HCT116 (cell line): ENCODE data around the gene SLC27A4. TPM values are rescaled to one million over a fixed set of nuclear protein-coding genes. Genes with fewer than 3 reads are reported as not detected.

ENCODE experiments used
- ATAC-seq: fragments of 200-7000 bp; cut with Tn5 transposase; 2 replicates; pipeline ENCODE4 v1.9.1; 2020; ENCODE audit warnings: mild to moderate bottlenecking, moderate library complexity
- BruUV-seq: library from RNA; stranded (reverse); fragments of 400-500 nt; replicated peaks from 2 replicates; lab custom pipeline; 2021; lab: Mats Ljungman, UMichigan
- CTCF ChIA-PET: fragments of 300-600 bp; sonication (Branson Sonifier 250); formaldehyde crosslinking; loops from one replicate; lab custom pipeline; 2021; ENCODE audit warnings: antibody characterized with exemption; lab: Charles Lee
- POLR2A ChIA-PET: fragments of 300-600, 350-600 bp; sonication (Branson Sonifier 250); formaldehyde crosslinking; loops from one replicate; lab custom pipeline; 2021; ENCODE audit warnings: antibody characterized with exemption; lab: Charles Lee
- RAD21 ChIA-PET, 2 experiments: fragments of 300-600 bp; sonication (Branson Sonifier 250); formaldehyde crosslinking; loops; one replicate each; lab custom pipeline; 2023; ENCODE audit warnings: low total read pairs in 2 of 2; ENCODE audit not compliant: uncharacterized antibody in 2 of 2, unreplicated experiment in 2 of 2, low non-redundant PET in 1 of 2; lab: Charles Lee
- DNase-seq: peaks from one replicate; pipeline ENCODE4 v3.0.0-alpha.2; 2010; ENCODE audit warnings: low read depth, low spot score
- H2AFZ ChIP-seq: fragments of 200-600 bp; shearing (Covaris generic), sonication (generic); 2 replicates; pipeline ENCODE4 v1.6.1; 2017; ENCODE audit warnings: low read depth, mixed run types, mixed read lengths, antibody characterized with exemption, low read length; ENCODE audit not compliant: poor library complexity, severe bottlenecking
- H3K27ac ChIP-seq: 2 replicates; pipeline ENCODE4 v1.5.1; 2012; ENCODE audit warnings: low read depth, low read length
- H3K27me3 ChIP-seq: fragments of 200-600 bp; sonication (generic); 2 replicates; pipeline ENCODE4 v1.6.1; 2016; ENCODE audit warnings: mixed run types, low read length, mixed read lengths; ENCODE audit not compliant: insufficient read depth
- H3K36me3 ChIP-seq, 2 experiments: fragments of 200-500 bp in 1 of 2; fragments of 200-600 bp in 1 of 2; sonication (Bioruptor generic) in 1 of 2; sonication (generic) in 1 of 2; 2 replicates each; pipeline versions ENCODE4 v1.5.1 to v1.6.1; 2014 to 2016; ENCODE audit warnings: low read length in 2 of 2, inconsistent platforms in 1 of 2, mixed read lengths in 1 of 2, mixed run types in 1 of 2; ENCODE audit not compliant: insufficient read depth in 2 of 2, control insufficient read depth in 1 of 2
- H3K4me1 ChIP-seq, 2 experiments: fragments of 200-600 bp in 1 of 2; sonication (generic) in 1 of 2; 2 replicates each; pipeline versions ENCODE4 v1.5.1 to v1.6.1; 2012 to 2017; ENCODE audit warnings: low read length in 2 of 2, inconsistent platforms in 1 of 2, mild to moderate bottlenecking in 1 of 2, mixed read lengths in 1 of 2, mixed run types in 1 of 2, moderate library complexity in 1 of 2; ENCODE audit not compliant: insufficient read depth in 2 of 2, control insufficient read depth in 1 of 2
- H3K4me2 ChIP-seq: fragments of 200-600 bp; sonication (generic); 2 replicates; pipeline ENCODE4 v1.6.1; 2017; ENCODE audit warnings: mixed run types, low read length, mixed read lengths
- H3K4me3 ChIP-seq, 2 experiments: fragments of 200-600 bp in 1 of 2; sonication (generic) in 1 of 2; replicated peaks in 1 of 2; 2 replicates each; pipeline ENCODE4 v1.5.1; 2011 to 2016; ENCODE audit warnings: low read length in 2 of 2, control low read depth in 1 of 2, low read depth in 1 of 2, mild to moderate bottlenecking in 1 of 2, mixed read lengths in 1 of 2, mixed run types in 1 of 2
- H3K79me2 ChIP-seq: fragments of 200-600 bp; sonication (generic); 2 replicates; pipeline ENCODE4 v1.6.1; 2017; ENCODE audit warnings: mild to moderate bottlenecking, mixed run types, low read length, moderate library complexity, mixed read lengths; ENCODE audit not compliant: insufficient read depth
- H3K9ac ChIP-seq: fragments of 200-600 bp; sonication (generic); 2 replicates; pipeline ENCODE4 v1.6.1; 2016; ENCODE audit warnings: low read length, mixed read lengths
- H3K9me2 ChIP-seq: fragments of 200-600 bp; sonication (generic), shearing (Covaris generic); 2 replicates; pipeline ENCODE4 v1.6.1; 2017; ENCODE audit warnings: mixed run types, mild to moderate bottlenecking, moderate library complexity; ENCODE audit not compliant: insufficient read depth
- H3K9me3 ChIP-seq, 2 experiments: fragments of 200-500 bp in 1 of 2; fragments of 200-600 bp in 1 of 2; sonication (Bioruptor generic) in 1 of 2; sonication (generic) in 1 of 2; 2 replicates each; pipeline ENCODE4 v1.6.1; 2014 to 2017; ENCODE audit warnings: low read length in 2 of 2, mixed read lengths in 2 of 2, inconsistent platforms in 1 of 2, low read depth in 1 of 2, mild to moderate bottlenecking in 1 of 2, mixed run types in 1 of 2, moderate library complexity in 1 of 2; ENCODE audit not compliant: control insufficient read depth in 1 of 2, insufficient read depth in 1 of 2
- H4K20me1 ChIP-seq: fragments of 200-600 bp; sonication (generic), shearing (Covaris generic); 2 replicates; pipeline ENCODE4 v1.6.1; 2017; ENCODE audit warnings: mixed run types, mild to moderate bottlenecking, moderate library complexity; ENCODE audit not compliant: insufficient read depth
- CBX3 ChIP-seq: IDR thresholded peaks from 2 replicates; pipeline ENCODE4 v1.6.1; 2012; ENCODE audit warnings: low read depth
- ELF1 ChIP-seq: IDR thresholded peaks from 2 replicates; pipeline ENCODE4 v1.6.1; 2012; ENCODE audit warnings: low read depth, borderline replicate concordance
- EZH2phosphoT487 ChIP-seq: fragments of 200-600 bp; IDR thresholded peaks from 2 replicates; pipeline ENCODE4 v1.6.1; 2018; ENCODE audit warnings: antibody characterized with exemption, borderline replicate concordance
- JUND ChIP-seq: IDR thresholded peaks from 2 replicates; pipeline ENCODE4 v1.6.1; 2012
- POLR2A ChIP-seq: IDR thresholded peaks from 2 replicates; pipeline ENCODE4 v1.7.0; 2011; ENCODE audit warnings: borderline replicate concordance; ENCODE audit not compliant: insufficient read depth, insufficient read length; ENCODE audit errors: extremely low read depth
- POLR2AphosphoS5 ChIP-seq: IDR thresholded peaks from 2 replicates; pipeline ENCODE4 v1.6.1; 2011; ENCODE audit warnings: mild to moderate bottlenecking, low read depth, low read length, moderate library complexity
- RAD21 ChIP-seq: IDR thresholded peaks from 2 replicates; pipeline ENCODE4 v1.6.1; 2012; ENCODE audit warnings: low read depth, mild to moderate bottlenecking
- SRF ChIP-seq: IDR thresholded peaks from 2 replicates; pipeline ENCODE4 v1.6.1; 2012; ENCODE audit warnings: low read depth
- TCF7L2 ChIP-seq: IDR thresholded peaks from 2 replicates; pipeline ENCODE4 v1.7.0; 2011; ENCODE audit warnings: borderline replicate concordance, inconsistent platforms; ENCODE audit not compliant: insufficient read depth, insufficient read length; ENCODE audit errors: extremely low read depth
- YY1 ChIP-seq: IDR thresholded peaks from 2 replicates; pipeline ENCODE4 v1.6.1; 2011; ENCODE audit warnings: low read length, low read depth, moderate library complexity, mild to moderate bottlenecking; ENCODE audit not compliant: insufficient replicate concordance; ENCODE audit errors: extremely low read depth
- ZNF274 ChIP-seq: fragments of 200-500 bp; sonication (Bioruptor generic); IDR thresholded peaks from 2 replicates; pipeline ENCODE4 v1.6.1; 2014; ENCODE audit warnings: mild to moderate bottlenecking, low read depth, low read length, inconsistent platforms
- intact Hi-C: fragments of 100-400 bp; cut with micrococcal nuclease; formaldehyde crosslinking; loops from 2 replicates; pipeline ENCODE4 v1.10.0; 2022
- total RNA-seq: library from RNA; stranded (reverse); gene quantifications from one replicate; pipeline ENCODE4 v1.2.1, GENCODE V29; 2021; ENCODE audit not compliant: unreplicated experiment
- TF ChIP-seq, protein P1 (sequence below): IDR thresholded peaks from 2 replicates; pipeline ENCODE4 v1.6.1; 2011; ENCODE audit warnings: mild to moderate bottlenecking, low read length, moderate library complexity; ENCODE audit not compliant: insufficient replicate concordance; ENCODE audit errors: extremely low read depth
- TF ChIP-seq, protein P2 (sequence below), 3 experiments: fragments of 200-600 bp in 1 of 3; sonication (generic) in 1 of 3; IDR thresholded peaks in 2 of 3; conservative IDR thresholded peaks in 1 of 3; 2 replicates each; pipeline ENCODE4 v1.5.1; 2012 to 2017; ENCODE audit warnings: low read depth in 2 of 3, low read length in 2 of 3, antibody characterized with exemption in 1 of 3, borderline replicate concordance in 1 of 3, control low read depth in 1 of 3, mild to moderate bottlenecking in 1 of 3, mixed read lengths in 1 of 3, mixed run types in 1 of 3, moderate library complexity in 1 of 3; ENCODE audit not compliant: insufficient read depth in 1 of 3
- TF ChIP-seq, protein P3 (sequence below): IDR thresholded peaks from 2 replicates; pipeline ENCODE4 v1.6.1; 2012
- TF ChIP-seq, protein P4 (sequence below): IDR thresholded peaks from 2 replicates; pipeline ENCODE4 v1.6.1; 2012

Gene SLC27A4
- total RNA-seq, 1 experiment from 2014 or later, result 33.9 TPM

DNA sequence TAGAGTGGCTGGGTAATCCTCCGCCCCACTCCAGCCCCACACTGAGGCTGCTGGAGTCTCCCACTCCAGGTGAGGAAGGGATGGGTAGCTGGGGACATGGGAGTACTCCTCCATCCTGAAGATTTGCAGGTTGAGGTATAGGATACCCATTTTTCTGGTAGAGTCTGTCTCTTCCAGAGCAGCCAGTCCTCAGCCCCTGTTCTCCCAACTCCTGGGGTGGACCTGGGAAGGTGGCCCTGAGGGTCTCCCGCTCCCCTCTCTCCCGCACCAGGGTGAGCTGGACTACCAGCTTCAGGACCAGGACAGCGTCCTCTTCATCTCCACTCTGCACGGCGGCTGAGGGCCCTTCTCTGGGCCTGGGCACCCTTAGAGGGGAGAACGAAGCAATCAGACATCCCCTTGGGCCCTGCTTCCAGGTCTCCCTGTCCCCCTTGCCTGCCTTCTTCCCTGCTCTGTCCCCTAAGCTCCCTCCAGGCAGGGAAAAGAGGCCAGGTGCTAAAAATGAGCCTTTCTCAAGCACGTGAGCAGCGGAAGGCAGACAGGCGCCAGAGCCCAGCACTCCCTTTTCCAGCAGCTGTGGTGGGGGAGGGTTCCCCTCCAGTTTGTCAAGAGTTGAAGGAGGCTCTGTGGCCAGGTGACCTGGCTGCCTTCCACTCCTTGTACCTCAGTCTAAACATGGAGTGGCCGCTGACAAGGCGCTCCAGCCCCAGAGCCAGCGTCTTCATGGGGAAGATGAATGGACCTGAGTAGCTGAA, 49.2 kb downstream of the SLC27A4 start:
- Histone ChIP-seq H3K9me3 (no peaks in the 10 kb centered on the region), H3K4me3 (no peak overlapping the region), H3K36me3 (peaks cover 7 to 10% of the 10 kb centered on the region in 2 experiments; a peak in 3 of 4 replicates), H3K27ac (no peak overlapping the region), H3K27me3 (no peaks in the 10 kb centered on the region), H3K4me2 (no peak overlapping the region), H2AFZ (no peak overlapping the region), H4K20me1 (no peaks in the 10 kb centered on the region), H3K9me2 (no peaks in the 10 kb centered on the region), H3K4me1 (peaks cover 0 to 6% of the 10 kb centered on the region in 2 experiments; a peak in 2 of 4 replicates), H3K79me2 (no peaks in the 10 kb centered on the region), H3K9ac (no peak overlapping the region)
- ATAC-seq (no peak), DNase-seq (no peak)
- no peak for TF ChIP-seq ELF1
- no peak for TF ChIP-seq RAD21
- TF ChIP-seq, protein P1, sequence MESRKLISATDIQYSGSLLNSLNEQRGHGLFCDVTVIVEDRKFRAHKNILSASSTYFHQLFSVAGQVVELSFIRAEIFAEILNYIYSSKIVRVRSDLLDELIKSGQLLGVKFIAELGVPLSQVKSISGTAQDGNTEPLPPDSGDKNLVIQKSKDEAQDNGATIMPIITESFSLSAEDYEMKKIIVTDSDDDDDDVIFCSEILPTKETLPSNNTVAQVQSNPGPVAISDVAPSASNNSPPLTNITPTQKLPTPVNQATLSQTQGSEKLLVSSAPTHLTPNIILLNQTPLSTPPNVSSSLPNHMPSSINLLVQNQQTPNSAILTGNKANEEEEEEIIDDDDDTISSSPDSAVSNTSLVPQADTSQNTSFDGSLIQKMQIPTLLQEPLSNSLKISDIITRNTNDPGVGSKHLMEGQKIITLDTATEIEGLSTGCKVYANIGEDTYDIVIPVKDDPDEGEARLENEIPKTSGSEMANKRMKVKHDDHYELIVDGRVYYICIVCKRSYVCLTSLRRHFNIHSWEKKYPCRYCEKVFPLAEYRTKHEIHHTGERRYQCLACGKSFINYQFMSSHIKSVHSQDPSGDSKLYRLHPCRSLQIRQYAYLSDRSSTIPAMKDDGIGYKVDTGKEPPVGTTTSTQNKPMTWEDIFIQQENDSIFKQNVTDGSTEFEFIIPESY, result no peak
- TF ChIP-seq SRF, result no peak
- no peak for TF ChIP-seq CBX3
- TF ChIP-seq, protein P2, sequence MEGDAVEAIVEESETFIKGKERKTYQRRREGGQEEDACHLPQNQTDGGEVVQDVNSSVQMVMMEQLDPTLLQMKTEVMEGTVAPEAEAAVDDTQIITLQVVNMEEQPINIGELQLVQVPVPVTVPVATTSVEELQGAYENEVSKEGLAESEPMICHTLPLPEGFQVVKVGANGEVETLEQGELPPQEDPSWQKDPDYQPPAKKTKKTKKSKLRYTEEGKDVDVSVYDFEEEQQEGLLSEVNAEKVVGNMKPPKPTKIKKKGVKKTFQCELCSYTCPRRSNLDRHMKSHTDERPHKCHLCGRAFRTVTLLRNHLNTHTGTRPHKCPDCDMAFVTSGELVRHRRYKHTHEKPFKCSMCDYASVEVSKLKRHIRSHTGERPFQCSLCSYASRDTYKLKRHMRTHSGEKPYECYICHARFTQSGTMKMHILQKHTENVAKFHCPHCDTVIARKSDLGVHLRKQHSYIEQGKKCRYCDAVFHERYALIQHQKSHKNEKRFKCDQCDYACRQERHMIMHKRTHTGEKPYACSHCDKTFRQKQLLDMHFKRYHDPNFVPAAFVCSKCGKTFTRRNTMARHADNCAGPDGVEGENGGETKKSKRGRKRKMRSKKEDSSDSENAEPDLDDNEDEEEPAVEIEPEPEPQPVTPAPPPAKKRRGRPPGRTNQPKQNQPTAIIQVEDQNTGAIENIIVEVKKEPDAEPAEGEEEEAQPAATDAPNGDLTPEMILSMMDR (IDR thresholded peaks at IDR 0.05 in 2 of 3, conservative IDR thresholded peaks at IDR 0.05 in 1 of 3; ENCODE audit: borderline replicate concordance in 1 of 3, insufficient read depth in 1 of 3, low read depth in 2 of 3, low read length in 2 of 3), result no peak
- TF ChIP-seq TCF7L2, result no peak
- TF ChIP-seq YY1, result no peak
- TF ChIP-seq POLR2A, result no peak
- no peak for TF ChIP-seq POLR2AphosphoS5
- TF ChIP-seq, protein P3, sequence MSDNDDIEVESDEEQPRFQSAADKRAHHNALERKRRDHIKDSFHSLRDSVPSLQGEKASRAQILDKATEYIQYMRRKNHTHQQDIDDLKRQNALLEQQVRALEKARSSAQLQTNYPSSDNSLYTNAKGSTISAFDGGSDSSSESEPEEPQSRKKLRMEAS, result no peak
- TF ChIP-seq ZNF274, result no peak
- TF ChIP-seq JUND, result no peak
- TF ChIP-seq EZH2phosphoT487, result no peak
- TF ChIP-seq, protein P4, sequence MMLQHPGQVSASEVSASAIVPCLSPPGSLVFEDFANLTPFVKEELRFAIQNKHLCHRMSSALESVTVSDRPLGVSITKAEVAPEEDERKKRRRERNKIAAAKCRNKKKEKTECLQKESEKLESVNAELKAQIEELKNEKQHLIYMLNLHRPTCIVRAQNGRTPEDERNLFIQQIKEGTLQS, result no peak
- intact Hi-C loops, result no loop called here
- ChIA-PET CTCF (no interaction called here), POLR2A (no interaction called here), RAD21 (no interaction called here)
- no TSS peak for BruUV-seq
